Fibroblast of the conjunctiva (primary cell): ENCODE data around the gene SNAP23.
"Not testable (repeated sequence)": the region's sequence is repeated elsewhere in the genome, so short reads cannot be mapped to it uniquely, and the experiment has no call there.

Experiments used
- DNase-seq: peaks from one replicate; pipeline ENCODE4 v3.0.0-alpha.2; 2010; ENCODE audit warnings: low read depth

SNAP23 gene

GRCh38 chr15:42498212-42499068 lies 3.0 kb downstream of the SNAP23 start:
- no peak for DNase-seq

- no peak for DNase-seq
These were observed 4.6 kb downstream of the SNAP23 start for GRCh38 chr15:42499858-42500609.

- no peak for DNase-seq
These were observed 7.0 kb downstream of the SNAP23 start for GRCh38 chr15:42502477-42502876.

- DNase-seq: no peak
These were observed 8.4 kb downstream of the SNAP23 start for GRCh38 chr15:42503825-42504224.

GRCh38 chr15:42504631-42505030 lies 9.2 kb downstream of the SNAP23 start:
- DNase-seq: no peak

- no peak for DNase-seq
These were observed 12.1 kb downstream of the SNAP23 start for GRCh38 chr15:42507514-42507913.

GRCh38 chr15:42508263-42508690 lies 12.8 kb downstream of the SNAP23 start:
- no peak for DNase-seq

- DNase-seq: no peak
These were observed 15.0 kb downstream of the SNAP23 start for GRCh38 chr15:42510258-42511006.

- DNase-seq: no peak
These were observed 15.6 kb downstream of the SNAP23 start for GRCh38 chr15:42511007-42511391.

GRCh38 chr15:42523331-42523730 lies 27.9 kb downstream of the SNAP23 start:
- DNase-seq: no peak

- DNase-seq: no peak
These were observed 33.5 kb downstream of the SNAP23 start for GRCh38 chr15:42528970-42529369.

GRCh38 chr15:42533246-42533645 lies 37.8 kb downstream of the SNAP23 start:
- DNase-seq: no peak

- no peak for DNase-seq
These were observed 49.6 kb downstream of the SNAP23 start for GRCh38 chr15:42544853-42545629.

- no peak for DNase-seq
These were observed 52.4 kb downstream of the SNAP23 start for GRCh38 chr15:42547918-42548248.

- DNase-seq: peak; percentile 50
These were observed 53.0 kb downstream of the SNAP23 start, which contains the start of the genes HAUS2 and LRRC57 for GRCh38 chr15:42548249-42549031. Gene HAUS2, plus strand, starts transcription at chr15:42548838. Its CDS starts 35 bp downstream, at chr15:42548873. Gene LRRC57, minus strand, starts transcription at chr15:42548793. Its CDS starts 359 bp downstream, at chr15:42548434.

GRCh38 chr15:42549032-42549491 lies 53.6 kb downstream of the SNAP23 start:
- peak; percentile 12 for DNase-seq

GRCh38 chr15:42549741-42550392 lies 54.4 kb downstream of the SNAP23 start:
- no peak for DNase-seq

GRCh38 chr15:42553554-42553953 lies 58.1 kb downstream of the SNAP23 start:
- no peak for DNase-seq

GRCh38 chr15:42556550-42557207 lies 61.2 kb downstream of the SNAP23 start:
- DNase-seq: not testable (repeated sequence)

GRCh38 chr15:42558739-42559138 lies 63.3 kb downstream of the SNAP23 start:
- DNase-seq: no peak
